HEK293T (cell line): ENCODE measurements around the gene NAPB.

ENCODE experiments used
- ARNT ChIP-seq: fragments of 450-650 bp; IDR thresholded peaks from 2 replicates; pipeline ENCODE4 v1.6.1; 2017; ENCODE audit warnings: mild to moderate bottlenecking
- BHLHE40 ChIP-seq: fragments of 450-650 bp; IDR thresholded peaks from 2 replicates; pipeline ENCODE4 v1.6.1; 2016; ENCODE audit warnings: mild to moderate bottlenecking, moderate library complexity, borderline replicate concordance
- CTBP1 ChIP-seq: fragments of 450-650 bp; IDR thresholded peaks from 2 replicates; pipeline ENCODE4 v1.6.1; 2016; ENCODE audit warnings: borderline replicate concordance
- FOXM1 ChIP-seq: fragments of 450-650 bp; IDR thresholded peaks from 2 replicates; pipeline ENCODE4 v1.6.1; 2017; ENCODE audit warnings: mild to moderate bottlenecking, borderline replicate concordance
- HDGF ChIP-seq: fragments of 450-650 bp; IDR thresholded peaks from 2 replicates; pipeline ENCODE4 v1.6.1; 2017; ENCODE audit warnings: antibody characterized with exemption, borderline replicate concordance
- SP1 ChIP-seq: fragments of 450-650 bp; IDR thresholded peaks from 2 replicates; pipeline ENCODE4 v1.6.1; 2017
- ZNF384 ChIP-seq: fragments of 450-650 bp; IDR thresholded peaks from 2 replicates; pipeline ENCODE4 v1.6.1; 2016

DNA sequence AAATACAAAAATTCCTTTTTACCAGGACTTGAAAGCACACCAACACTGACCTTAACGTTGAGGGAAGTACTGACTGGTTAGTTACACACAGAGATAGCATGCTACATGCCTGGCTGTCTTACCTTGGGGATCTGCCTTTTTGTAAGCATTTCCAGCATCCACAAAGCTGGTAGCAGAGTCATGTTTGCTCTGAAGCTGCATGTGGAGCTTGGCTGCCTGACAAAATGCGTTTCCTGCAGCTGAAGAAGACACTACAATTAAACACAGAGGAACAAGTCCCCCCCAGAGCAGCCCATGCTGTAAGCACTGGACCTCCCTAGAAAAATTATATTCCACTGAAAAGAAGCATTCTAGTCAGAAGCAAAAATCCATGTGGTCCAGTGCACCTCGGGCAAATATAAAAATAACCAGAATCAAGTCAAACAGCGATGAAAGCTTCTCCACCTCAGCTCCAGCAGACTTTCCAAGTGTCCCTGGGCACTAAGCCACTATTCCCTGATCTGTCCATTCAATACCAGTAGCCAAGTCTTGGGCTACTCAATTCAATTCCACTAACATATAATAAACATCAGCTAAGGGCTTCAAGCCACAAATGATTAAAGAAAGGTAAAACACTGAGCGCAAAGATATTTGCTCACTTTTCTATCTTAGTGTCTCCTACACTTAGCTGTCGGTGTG is 24.2 kb downstream of the NAPB start:
- TF ChIP-seq ZNF384 (no peak), FOXM1 (no peak), SP1 (no peak), CTBP1 (no peak), HDGF (no peak), BHLHE40 (no peak), ARNT (no peak)
